GM18519 (cell line): ENCODE data around the gene MS4A10.

ENCODE experiments used
- ATAC-seq: cut with Tn5 transposase; IDR thresholded peaks from one replicate; pipeline ENCODE4 v1.9.1; 2021; ENCODE audit warnings: mild to moderate bottlenecking, moderate library complexity; ENCODE audit not compliant: unreplicated experiment, low FRiP score

The MS4A10 gene

DNA sequence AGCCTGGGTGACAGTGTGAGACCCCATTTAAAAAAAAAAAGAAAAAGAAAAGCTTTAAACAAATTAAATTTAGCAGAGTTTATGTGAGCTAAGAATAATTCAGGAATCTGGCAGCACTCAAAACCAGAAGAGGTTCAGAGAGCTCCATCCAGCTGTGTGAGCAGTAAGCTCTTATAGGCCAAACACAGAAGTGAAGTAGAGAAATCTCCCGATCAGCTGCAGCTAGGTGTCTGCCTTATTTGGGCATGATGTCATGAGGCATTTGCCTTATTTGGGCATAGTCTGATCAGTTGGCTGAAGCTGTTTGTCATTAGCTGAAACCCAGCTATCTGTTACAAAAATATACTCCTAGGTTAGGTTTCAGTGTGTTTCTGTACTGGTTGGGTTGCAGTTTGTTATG is 20.3 kb upstream of the MS4A10 start:
- no peak for ATAC-seq

DNA sequence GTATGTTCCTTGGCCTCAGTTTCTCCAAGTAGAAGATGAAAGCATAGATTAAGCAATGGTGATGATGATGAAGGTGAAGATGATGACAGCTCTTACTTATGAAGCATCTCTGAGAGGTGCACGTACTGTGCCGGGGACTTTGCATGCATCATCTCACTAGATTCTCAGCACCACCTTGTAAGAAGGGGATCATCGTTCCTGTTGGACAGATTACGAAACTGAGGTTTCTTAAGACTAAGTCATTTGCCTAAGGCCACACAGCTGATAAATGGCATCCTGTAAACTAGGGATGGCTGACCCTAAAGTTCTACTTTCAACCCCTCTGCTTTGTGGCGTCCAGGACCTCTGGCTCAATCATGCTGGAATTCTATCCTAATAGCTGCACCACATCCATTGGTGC is 19.8 kb upstream of the MS4A10 start:
- ATAC-seq: no peak

DNA sequence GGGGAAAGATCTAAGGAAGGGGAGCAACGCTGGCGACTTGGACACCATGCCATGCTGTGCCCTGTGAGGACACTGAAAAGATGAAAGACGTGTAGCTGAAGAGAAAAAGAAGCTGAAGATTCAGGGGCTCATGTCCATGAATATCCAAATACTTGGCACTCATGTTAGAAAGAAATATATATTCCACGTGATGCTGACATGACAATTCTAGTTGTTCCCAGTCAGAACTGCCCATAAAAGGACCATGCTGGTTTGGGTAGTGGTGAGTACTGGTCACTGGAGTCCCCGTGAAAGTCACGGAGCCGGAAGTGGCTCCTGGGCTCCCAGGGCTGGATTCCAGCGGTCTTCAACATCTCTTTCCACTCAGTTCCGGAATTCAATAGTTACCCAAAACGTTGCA is 18.6 kb upstream of the MS4A10 start:
- no peak for ATAC-seq

DNA sequence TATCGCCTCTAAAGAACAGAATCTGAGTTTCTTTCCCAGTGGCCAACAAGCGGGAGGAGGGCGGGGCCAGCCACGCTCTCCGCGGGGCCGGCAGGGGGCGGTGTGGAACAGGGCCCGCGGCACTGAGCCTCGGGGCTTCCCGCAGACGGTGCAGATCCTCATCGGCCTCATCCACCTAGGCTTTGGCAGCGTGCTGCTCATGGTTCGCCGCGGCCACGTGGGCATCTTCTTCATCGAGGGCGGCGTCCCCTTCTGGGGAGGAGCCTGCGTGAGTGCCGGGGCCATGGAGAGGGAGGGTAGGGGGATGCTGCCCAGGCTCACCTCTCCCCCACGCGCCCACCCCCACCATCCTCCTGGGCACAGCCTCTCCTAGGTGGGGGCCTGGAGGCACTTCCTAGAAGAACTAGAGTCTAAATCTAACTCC is 17.7 kb upstream of the MS4A10 start:
- no peak for ATAC-seq

DNA sequence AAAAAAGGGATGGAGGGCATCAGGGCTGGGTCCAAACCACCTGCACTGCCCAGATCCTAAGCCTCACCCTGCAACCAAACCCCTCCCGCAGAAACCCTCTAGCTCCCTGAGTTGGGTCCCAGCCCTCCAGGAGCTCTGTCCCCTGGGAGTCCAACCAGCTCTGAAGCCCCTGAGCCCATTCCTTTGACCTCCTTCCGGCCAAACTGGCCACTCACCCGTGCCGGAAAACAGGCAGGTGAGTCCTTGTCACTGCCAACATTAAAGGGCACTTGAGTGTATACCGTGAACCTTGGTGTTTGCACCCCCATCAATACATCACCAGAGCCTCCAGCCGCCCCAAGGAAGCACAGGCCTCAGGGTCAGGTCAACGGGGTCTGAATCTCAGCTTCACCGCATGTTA is 16.9 kb upstream of the MS4A10 start:
- no peak for ATAC-seq

DNA sequence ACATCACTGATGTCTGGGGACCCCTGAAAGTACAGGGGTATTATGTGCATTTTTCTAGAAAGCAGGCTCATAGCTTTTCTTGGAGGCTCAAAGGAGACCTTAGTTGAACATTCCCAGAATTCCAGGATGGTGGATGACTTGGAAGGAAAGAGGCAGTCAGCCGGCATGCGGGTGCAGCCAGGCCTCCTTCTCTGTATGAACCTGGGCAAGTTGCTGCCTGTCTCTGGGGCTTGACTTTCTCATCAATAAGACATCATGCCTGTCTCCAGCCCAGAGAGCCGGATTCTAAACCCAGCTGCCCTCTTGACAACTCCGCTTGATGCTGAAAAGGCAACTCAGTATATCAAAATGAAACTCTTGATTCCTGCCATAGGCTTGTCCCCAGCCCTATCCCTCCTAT is 15.9 kb upstream of the MS4A10 start:
- ATAC-seq: no peak

DNA sequence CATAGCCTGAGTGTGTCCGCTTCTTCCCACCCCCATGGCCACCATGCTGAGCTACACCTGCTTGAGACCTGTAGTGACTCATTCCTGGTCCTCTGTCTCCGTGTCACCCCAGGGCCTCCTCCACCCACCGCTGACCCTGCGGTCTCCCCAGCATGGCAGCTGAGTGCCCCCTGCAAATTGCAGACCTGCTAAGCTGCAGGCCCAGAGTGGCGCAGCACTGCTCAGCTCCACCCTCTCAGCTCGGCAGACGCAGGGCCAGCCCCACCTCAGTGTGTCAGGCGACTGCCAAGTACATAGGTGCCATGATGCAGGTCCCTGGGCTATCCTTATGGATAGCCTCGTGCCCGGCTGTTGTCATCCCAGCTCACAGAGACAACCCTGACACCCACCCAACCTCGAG is 15.3 kb upstream of the MS4A10 start:
- no peak for ATAC-seq

DNA sequence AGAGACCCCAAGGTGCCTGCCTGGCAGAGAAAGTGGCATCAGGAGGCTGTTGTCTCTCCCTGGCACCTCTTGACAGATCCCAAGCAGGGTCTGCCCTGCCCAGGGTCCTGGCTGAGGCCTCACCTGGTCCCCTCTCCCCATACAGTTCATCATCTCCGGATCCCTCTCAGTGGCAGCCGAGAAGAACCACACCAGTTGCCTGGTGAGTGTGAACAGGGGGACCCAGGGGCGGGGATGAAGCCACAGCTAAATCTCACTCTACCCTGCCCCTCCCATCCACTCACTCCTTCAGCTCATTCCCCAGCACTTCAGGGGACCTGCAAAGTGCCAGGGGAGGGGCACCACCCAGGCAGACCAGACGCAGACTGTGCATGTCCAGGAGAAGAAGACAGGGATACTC is 14.0 kb upstream of the MS4A10 start:
- no peak for ATAC-seq

DNA sequence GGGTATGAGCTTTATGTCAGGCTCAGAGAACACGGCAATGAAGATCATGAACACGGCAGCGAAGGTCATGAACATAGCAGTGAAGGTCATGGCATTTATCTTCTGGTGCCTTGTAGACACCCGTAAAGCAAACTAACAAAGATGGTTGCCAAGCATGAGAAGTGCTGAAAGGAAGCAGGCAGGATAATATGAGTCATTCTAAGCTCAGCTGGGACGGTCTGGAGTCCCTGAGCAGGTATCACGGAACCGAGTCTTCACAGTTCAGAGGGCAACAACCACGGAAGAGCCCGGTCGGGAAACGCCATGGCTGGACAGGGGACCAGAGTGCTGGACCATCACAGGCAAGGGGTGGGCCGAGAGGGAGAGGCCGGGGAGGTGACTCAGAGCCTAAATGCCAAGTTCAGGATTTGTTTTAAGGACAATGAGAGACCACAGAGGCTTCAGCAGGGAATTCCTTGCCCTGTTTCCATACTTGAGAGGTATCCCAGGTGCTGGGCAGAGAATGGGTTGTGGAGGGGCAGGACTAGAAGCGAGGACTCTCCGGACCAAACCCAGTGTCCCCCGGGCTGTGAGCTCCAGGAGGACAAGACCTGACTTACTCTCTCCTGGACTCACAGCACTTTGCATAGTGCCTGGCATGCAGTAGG is 13.1 kb upstream of the MS4A10 start:
- no peak for ATAC-seq

DNA sequence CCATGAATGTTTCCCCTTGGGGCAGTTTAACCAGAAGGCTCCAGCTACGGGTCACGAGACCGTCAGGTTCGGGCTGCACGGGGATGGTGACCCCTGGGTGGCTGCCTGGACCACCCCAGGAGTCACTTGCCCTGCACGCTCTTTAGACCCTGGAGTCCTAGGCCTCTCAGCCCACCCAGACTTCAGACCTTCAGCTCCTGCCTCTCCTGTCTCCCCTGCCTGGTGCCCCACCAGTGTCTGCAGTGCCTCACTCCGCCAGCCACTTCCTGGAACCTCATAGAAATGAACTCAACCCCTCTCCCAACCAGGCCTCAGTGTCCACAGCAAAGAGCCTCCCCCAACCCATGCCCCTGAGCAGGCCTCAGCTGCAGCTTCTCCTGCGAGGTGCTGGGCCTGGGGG is 12.5 kb upstream of the MS4A10 start:
- no peak for ATAC-seq

DNA sequence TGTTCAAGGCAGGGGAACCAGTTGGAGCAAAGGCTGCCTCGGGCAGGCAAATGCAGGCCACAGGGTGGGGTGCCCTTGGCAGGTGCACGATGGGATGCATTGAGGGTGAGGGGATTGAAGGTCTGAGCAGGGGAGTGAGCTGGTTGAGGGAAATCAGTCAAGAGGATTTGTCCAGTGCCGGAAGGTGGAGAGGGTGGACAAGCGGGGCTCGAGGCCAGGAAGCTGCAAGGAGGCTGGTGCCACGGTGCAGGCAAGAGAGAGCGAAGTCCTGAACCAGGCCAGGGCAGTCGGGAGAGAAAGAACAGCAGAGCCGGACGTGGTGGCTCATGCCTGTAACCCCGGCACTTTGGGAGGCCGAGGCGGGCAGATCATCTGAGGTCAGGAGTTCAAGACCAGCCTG is 10.4 kb upstream of the MS4A10 start:
- no peak for ATAC-seq

DNA sequence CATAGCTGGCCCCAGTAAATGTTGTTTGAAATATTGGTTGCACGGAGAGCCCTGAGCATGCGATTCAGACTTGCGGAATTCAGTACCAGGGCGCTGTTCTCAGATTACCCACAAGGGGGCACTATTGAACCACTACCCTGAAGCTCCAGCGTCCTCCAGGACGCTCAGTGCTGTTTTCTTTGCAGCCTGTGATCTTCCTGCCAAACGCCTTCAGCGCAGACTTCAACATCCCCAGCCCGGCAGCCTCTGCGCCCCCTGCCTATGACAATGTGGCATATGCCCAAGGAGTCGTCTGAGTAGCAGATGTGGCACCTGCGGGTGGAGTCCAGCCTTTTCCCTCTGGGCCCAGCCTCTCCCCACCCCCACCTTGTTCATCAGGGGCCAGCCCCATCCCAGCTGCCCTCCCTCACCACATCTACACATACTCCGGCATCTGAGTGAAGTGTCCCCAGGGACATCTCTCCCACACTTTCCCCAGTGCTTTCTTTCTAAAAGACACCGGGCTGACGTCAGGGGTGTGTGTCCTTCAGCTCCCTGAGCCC is 9.6 kb upstream of the MS4A10 start:
- peak; percentile 72 for ATAC-seq

DNA sequence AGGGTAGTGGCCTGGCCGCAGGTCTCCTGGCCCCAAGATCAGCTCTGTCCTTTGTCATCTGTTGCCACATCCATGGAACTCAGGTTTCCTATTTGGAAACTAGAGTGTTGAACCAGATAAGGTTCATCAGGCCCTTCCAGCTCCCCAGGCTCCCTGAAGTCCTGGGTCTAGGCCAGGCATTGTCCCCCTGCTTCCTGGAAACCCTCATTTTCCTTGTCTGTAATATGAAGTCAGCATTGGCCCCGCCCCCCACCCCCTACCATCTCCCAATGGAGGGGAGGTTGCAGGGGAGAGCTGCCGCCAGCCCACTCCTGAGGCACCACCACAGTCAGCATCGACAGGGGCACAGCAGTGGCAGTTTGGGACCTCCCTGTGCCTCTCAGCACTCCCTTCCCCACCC is 9.0 kb upstream of the MS4A10 start:
- no peak for ATAC-seq

DNA sequence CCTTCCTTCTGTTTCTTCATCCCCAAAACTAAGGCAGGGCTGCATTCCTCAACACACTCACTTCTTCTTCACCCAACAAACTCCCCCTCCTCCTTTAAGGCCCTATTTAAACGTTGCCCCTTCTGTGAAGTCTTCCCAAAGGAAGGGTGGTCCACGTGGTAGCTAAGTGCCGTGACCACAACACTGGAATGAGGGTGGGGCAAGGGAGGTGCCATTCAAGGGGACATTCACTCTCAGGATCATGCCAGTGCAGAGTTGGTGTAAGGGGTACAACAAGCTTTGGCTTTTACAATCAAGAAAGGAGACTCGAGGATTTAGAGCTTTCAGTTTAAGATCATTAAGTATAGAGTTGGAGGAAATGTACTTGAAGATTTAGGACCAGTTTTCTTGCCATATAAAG is 8.0 kb upstream of the MS4A10 start:
- no peak for ATAC-seq

DNA sequence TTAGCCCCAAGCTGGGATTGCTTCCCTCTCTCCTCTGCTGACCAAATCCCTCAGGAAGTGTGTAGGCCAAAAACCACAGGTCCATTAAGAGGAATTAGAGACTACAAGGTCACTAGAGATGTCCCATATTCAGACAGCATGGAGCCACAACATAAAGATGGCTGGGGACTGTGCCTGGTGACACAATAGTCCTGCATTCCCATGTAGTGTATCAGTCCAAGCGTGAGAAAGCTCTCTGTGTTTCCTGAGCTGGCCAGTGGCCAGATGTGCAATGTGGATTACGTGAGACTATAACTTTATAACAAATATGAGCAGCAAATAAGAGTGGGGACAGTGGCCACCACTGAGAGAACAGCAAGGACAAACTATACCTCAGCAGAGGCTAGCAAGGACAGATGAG is 7.6 kb upstream of the MS4A10 start:
- no peak for ATAC-seq

DNA sequence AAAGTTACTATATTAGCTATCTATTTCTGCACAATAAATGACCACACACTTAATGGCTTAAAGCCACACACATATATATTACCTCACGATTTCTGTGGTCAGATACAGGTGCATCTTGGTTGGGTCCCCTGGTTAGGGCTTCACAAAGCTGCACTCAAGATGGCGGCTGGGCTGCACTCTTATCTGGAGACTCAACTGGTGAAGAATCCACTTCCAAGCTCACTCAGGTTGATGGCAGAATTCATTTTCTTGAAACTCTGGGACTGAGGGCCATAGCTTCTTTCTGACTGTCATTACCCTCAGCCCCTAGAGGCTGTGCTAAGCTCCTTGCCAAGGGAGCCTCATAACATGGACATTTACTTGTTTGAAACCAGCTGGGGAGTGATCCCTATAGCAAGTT is 5.1 kb upstream of the MS4A10 start:
- no peak for ATAC-seq

DNA sequence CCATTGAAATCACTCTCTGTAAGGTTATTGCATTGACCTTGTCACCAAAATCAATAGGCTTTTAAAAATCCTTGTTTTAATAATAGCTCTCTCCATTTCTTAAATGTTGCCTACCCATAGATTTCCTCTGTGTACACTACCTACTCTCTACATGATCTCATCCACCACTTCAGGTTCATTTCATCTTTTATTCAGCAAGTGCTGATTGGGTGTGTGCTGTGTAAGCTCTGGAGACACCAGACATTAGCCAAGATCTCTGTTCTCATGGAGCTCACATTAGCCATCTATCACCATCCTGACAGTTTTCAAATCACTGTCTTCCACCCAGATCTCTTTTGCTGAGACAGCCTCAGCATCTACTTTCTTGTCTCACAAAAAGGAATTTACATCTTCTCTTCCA is 4.4 kb upstream of the MS4A10 start:
- no peak for ATAC-seq

DNA sequence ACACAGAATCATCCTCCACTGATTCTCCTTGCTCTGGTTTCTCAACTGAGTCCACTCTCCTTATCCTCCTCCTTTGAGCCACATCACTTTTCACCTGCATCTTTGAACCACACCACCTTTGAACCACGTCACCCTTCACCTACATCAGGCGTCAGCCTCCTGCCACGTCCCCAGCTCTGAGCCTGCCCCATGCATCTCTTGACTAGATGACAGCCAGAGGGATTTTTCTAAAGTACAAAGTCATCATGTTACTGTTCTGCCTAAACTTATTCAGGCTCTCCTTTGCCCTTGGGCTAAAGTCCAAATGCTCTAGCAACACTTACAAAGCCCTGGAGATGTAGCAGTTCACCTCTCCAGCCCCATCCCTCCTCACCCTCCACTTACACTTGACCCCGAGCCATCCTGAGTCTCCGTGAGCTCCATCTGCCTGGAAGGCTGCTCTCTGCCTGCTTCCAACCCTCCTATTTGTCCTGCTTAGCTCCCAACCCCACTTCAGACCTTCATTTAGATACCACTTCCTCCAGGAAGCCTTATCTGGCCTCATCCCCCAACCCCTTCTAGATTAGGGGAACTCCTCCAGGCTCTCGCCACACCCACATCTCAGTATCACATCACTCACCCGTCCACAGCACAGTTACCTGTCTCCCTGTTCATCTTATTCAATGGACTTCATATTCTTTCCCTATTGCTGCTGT is 3.7 kb upstream of the MS4A10 start:
- no peak for ATAC-seq

DNA sequence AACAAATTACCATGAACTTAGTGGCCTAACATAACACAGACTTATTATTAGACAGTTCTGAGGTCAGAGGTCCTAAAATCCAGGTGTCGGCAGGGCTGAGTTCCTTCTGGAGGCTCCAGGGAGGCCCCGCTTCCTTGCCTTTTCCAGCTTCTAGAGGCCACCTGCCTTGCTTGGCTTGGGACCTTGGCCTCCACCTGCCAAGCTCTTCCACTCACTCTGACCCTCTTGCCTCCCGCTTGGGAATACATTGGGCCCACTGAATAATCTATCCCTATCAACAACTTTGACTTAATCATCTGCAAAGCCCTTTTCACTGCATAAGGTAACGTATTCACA is 3.2 kb upstream of the MS4A10 start:
- ATAC-seq: no peak

DNA sequence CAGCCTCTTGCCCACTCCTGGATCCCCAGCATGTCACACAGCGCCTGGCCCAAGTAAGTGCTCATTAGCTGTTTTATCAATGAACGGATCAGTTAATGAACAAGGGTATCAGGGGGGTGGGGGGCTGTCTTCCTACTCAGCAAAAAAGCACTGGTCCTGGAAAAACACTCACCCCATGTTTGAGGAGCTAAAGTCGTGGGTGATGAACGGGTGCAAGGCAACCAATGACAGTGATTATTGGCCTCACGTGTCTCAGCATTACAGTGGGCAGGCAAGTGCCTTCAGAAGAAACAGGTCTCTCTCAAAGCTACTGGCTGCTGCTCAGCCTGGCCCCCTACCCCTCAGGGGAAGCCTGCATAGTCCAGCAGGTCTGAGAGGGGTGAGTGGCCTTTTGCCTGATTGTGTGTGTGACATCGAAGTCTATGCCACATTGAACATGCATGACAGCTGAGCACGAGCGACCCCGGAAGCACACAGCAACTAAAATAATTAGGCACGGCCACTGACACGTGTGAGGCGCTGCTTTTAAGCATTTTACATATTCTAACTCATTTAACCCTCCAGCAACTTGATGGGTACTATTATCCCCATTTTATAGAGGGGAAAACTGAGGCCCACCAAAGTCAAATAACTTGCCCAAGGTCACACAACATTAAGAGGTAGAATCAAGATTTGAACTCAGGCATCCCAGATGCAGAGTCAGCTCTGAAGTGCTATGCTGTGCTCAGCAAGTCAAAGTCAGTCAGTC is 2.6 kb upstream of the MS4A10 start:
- no peak for ATAC-seq

DNA sequence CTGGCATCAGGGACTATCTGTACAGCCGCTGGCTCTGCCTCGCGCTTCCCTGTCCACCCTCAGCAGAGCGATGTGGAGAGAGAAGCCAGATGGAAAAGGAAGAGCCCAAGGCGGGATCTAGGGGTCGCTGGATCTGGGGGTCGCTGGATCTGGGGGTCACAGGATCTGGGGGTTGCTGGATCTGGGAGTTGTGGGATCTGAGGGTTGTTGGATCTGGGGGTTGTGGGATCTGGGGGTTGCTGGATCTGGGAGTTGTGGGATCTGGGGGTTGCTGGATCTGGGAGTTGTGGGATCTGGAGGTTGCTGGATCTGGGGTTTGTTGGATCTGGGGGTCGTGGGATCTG is 2.0 kb upstream of the MS4A10 start:
- no peak for ATAC-seq

DNA sequence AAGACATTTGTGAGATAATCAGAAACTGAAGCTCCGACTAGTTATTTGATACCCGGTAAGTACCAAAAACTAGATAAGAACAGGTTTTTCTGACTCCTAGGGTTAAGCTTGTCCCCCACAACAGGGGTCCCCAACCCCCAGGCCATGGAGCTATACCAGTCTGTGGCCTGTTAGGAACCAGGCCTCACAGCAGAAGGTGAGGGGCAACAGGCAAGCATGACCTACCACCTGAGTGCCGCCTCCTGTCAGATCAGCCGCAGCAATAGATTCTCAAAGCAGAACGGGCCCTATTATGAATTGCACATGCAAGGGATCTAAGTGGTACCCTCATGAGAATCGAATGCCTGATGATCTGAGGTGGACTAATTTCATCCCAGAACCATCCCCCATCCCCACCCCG is 1.2 kb upstream of the MS4A10 start:
- ATAC-seq: no peak
